KMS-11 (cell line): ENCODE results near the gene RPRD2.

Experiments
- H2AFZ ChIP-seq: fragments of 200-600 bp; sonication (generic); 2 replicates; pipeline ENCODE4 v1.6.1; 2016; ENCODE audit warnings: antibody characterized with exemption, mixed run types, low read depth
- H3K27ac ChIP-seq: fragments of 200-600 bp; sonication (generic); 2 replicates; pipeline ENCODE4 v1.6.1; 2016; ENCODE audit warnings: mild to moderate bottlenecking, mixed run types
- H3K27me3 ChIP-seq: fragments of 200-600 bp; sonication (generic); 2 replicates; pipeline ENCODE4 v1.6.1; 2017; ENCODE audit warnings: mild to moderate bottlenecking, low read depth, mixed run types, moderate library complexity; ENCODE audit not compliant: insufficient read depth
- H3K36me3 ChIP-seq: fragments of 200-600 bp; sonication (generic); 2 replicates; pipeline ENCODE4 v1.6.1; 2017; ENCODE audit warnings: mild to moderate bottlenecking, mixed run types; ENCODE audit not compliant: insufficient read depth
- H3K4me1 ChIP-seq: fragments of 200-600 bp; sonication (generic); 2 replicates; pipeline ENCODE4 v1.6.1; 2016; ENCODE audit warnings: mild to moderate bottlenecking, low read depth, mixed run types; ENCODE audit not compliant: poor library complexity, severe bottlenecking
- H3K4me2 ChIP-seq: fragments of 200-600 bp; sonication (generic); 2 replicates; pipeline ENCODE4 v1.7.0; 2016; ENCODE audit warnings: mild to moderate bottlenecking, mixed run types
- H3K4me3 ChIP-seq: fragments of 200-600 bp; sonication (generic); IDR thresholded peaks from 2 replicates; pipeline ENCODE4 v1.6.1; 2017; ENCODE audit warnings: low read depth, low read length, mixed read lengths; ENCODE audit not compliant: insufficient read depth
- H3K79me2 ChIP-seq: fragments of 200-600 bp; sonication (generic); 2 replicates; pipeline ENCODE4 v1.6.1; 2016; ENCODE audit warnings: low read depth, mixed run types; ENCODE audit not compliant: insufficient read depth
- H3K9ac ChIP-seq: fragments of 200-600 bp; sonication (generic); 2 replicates; pipeline ENCODE4 v1.6.1; 2016; ENCODE audit warnings: mild to moderate bottlenecking, mixed run types
- H4K20me1 ChIP-seq: fragments of 200-600 bp; sonication (generic); 2 replicates; pipeline ENCODE4 v1.6.1; 2016; ENCODE audit warnings: mild to moderate bottlenecking, mixed run types; ENCODE audit not compliant: insufficient read depth
- CTCF ChIP-seq: fragments of 200-600 bp; sonication (generic); conservative IDR thresholded peaks from 2 replicates; pipeline ENCODE4 v1.6.1; 2017; ENCODE audit warnings: low read depth, mild to moderate bottlenecking, antibody characterized with exemption, low read length, moderate library complexity, mixed read lengths

Gene RPRD2

GRCh38 chr1:150406483-150406882 lies 42.5 kb downstream of the RPRD2 start:
- no peaks in the 10 kb centered on the region for H3K36me3 ChIP-seq
- peaks cover 30% of the 10 kb centered on the region; the same call in 1 of the 2 replicates for H4K20me1 ChIP-seq
- no peak for TF ChIP-seq CTCF
- H3K4me3 ChIP-seq = no peak overlapping the region
- H3K4me1 ChIP-seq = peaks cover 33% of the 10 kb centered on the region
- peaks cover 97% of the 10 kb centered on the region for H3K79me2 ChIP-seq
- H3K27ac ChIP-seq = no peak overlapping the region
- no peak overlapping the region for H2AFZ ChIP-seq
- H3K9ac ChIP-seq = no peak overlapping the region
- H3K27me3 ChIP-seq = no peaks in the 10 kb centered on the region
- no peak overlapping the region for H3K4me2 ChIP-seq

- Histone ChIP-seq H3K9ac (no peak overlapping the region), H3K79me2 (peaks cover 97% of the 10 kb centered on the region), H3K4me1 (peaks cover 33% of the 10 kb centered on the region), H3K4me2 (no peak overlapping the region), H3K27ac (no peak overlapping the region), H3K36me3 (no peaks in the 10 kb centered on the region), H3K4me3 (no peak overlapping the region), H2AFZ (no peak overlapping the region), H3K27me3 (no peaks in the 10 kb centered on the region), H4K20me1 (peaks cover 27% of the 10 kb centered on the region; the same call in 1 of the 2 replicates)
- TF ChIP-seq CTCF = no peak
Measured at GRCh38 chr1:150407330-150407729, 43.4 kb downstream of the RPRD2 start.

DNA sequence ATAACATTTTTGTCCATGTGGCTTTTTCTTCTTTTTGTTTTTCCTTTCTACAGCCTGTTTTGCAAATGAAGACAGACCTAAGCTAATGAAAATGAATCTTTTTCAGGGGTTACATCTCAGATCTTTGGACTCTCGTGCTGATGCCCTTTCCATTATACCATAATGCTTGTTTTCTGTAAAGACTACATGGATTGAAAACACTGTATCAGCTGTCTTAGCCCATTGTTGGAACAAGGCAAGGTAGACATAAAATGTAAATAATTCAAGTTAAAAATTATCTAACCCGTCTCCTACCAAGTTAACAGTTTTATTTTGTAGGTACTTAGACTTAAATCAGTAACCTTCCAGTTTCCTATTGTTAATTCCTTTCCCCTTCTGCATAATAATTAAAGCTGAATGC lies 44.9 kb downstream of the RPRD2 start:
- no peak for TF ChIP-seq CTCF
- Histone ChIP-seq H3K9ac (no peak overlapping the region), H4K20me1 (peaks cover 21% of the 10 kb centered on the region; the same call in 1 of the 2 replicates), H2AFZ (no peak overlapping the region), H3K27ac (no peak overlapping the region), H3K4me3 (no peak overlapping the region), H3K4me2 (no peak overlapping the region), H3K27me3 (no peaks in the 10 kb centered on the region), H3K4me1 (peaks cover 33% of the 10 kb centered on the region), H3K79me2 (peaks cover 93% of the 10 kb centered on the region), H3K36me3 (no peaks in the 10 kb centered on the region)

DNA sequence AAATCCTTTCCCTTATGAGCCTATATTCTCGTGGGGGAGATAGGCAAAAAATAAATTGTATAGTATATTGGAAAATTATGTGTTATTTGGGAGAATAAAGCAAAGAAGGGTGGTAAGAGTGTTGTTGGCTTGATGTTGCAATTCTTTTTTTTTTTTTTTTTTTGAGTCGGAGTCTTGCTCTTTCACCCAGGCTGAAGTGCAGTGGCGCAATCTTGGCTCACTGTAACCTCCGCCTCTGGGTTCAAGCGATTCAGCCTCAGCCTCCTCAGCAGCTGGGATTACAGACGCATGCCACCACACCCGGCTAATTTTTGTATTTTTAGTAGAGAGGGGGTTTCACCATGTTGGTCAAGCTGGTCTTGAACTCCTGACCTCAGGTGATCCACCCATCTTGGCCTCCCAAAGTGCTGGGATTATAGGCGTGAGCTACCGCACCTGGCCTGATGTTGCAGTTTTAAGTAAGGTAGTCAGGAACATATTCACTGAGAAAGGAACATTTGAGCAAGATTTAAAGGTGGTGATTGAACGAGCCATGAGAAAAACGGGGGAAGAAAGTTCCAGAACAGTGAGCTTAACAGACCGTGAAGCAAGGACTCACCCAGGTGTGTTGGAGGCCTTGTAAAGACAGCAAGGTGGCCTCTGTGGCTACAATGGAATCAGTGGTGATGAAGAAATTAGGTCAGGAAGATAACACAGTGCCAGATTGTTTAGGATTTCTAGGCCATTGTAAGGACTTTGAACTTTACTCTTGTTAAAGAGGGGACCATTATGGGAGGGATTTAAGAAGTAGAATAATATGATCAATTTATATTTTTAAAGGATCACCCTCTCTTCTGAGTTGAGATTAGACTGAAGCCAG lies 45.8 kb downstream of the RPRD2 start:
- H3K4me1 ChIP-seq = peaks cover 37% of the 10 kb centered on the region
- peaks cover 93% of the 10 kb centered on the region for H3K79me2 ChIP-seq
- H3K36me3 ChIP-seq = no peaks in the 10 kb centered on the region
- no peak for TF ChIP-seq CTCF
- peaks cover 21% of the 10 kb centered on the region; the same call in 1 of the 2 replicates for H4K20me1 ChIP-seq
- no peak overlapping the region for H3K27ac ChIP-seq
- no peak overlapping the region for H3K4me3 ChIP-seq
- no peaks in the 10 kb centered on the region for H3K27me3 ChIP-seq
- H3K4me2 ChIP-seq = no peak overlapping the region
- H3K9ac ChIP-seq = no peak overlapping the region
- H2AFZ ChIP-seq = no peak overlapping the region
